NOMO-1 treated with dmso at 0.1 percent for 144 hours (cell line): Measurements from ENCODE around the gene RPP25L.

Source experiments
- DNase-seq: peaks from one replicate; lab custom pipeline; 2025; ENCODE audit not compliant: unreplicated experiment; lab: John Stamatoyannopoulos, UW

The RPP25L gene

GRCh38 chr9:34588671-34589635 lies 22.9 kb downstream of the RPP25L start:
- DNase-seq: no peak

DNA sequence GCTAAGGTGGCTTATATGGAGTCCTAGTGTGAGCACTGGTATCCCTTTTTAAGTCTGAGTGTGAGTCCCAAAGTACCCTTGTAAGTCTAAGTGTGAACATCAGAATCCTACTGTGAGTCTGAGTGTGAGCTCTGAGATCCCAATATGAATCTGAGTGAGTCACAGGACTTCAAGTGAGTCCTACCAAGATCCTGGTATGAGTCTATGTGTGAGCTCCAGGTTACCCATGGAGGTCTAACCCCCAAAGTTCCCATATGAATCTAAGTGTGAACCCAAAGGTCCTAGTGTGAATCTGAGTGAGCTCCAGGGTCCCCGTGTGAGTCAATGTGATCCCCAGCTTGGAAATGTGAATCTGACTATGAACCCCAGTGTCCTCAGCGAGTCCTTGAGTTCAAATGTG lies 24.6 kb downstream of the RPP25L start:
- no peak for DNase-seq

GRCh38 chr9:34585946-34586669 lies 25.8 kb downstream of the RPP25L start:
- no peak for DNase-seq

DNA sequence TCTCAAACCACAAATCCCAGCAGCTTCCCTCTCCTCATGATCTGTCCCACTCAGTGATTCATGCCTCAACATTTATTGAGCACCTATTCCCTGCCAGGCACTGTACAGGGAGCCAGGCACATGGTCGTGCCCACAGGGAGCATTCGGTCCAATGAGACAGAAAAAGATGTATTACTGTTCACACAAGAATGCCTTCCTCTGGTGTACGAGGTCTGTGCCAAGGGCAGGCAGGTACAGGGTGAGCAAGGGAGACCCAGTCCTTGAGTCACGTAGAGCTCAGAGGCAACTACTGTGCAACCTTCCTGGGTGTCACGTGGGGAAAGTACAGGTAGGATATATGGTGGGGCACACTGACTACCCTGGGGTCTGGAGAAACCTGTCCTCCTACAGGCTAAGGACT lies 26.9 kb downstream of the RPP25L start:
- no peak for DNase-seq

DNA sequence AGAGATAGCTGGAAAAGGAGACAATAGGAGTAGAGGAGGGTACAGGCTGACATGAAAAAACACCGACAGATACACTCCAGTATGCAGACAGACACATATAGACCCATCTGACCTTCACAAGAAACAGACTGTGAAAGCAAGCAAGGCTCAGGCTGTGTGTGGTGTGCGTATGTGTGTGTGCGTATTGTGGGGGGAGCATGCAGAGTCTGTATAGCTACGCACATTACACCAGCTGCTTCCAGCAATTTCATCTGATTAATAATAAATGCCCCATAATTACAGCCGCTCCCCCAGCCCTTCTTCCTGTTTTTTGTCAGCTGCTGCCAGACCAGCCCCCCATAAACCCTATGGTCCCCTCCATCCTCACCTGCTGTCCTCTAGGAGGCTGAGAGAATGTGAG lies 29.1 kb downstream of the RPP25L start:
- no peak for DNase-seq

DNA sequence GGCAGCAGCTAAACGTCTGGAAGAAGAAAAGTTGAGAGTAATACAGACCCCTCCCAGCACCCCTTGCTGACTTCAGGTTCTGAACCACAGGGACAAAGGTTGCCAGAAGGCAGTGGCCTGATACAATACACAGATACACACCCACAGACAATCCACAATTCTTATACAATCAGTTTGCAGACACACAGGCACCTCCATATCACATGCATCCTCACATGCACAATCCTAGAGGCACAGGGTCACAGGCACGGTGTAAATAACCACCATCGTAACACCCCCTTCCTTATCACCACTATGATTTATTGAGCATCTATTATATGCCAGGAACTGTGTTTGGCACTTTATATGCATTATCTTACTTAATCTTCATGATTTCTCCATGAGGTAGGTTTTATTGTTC lies 30.6 kb downstream of the RPP25L start:
- DNase-seq: no peak

GRCh38 chr9:34580358-34580757 lies 31.5 kb downstream of the RPP25L start:
- DNase-seq: no peak

GRCh38 chr9:34579808-34580163 lies 32.1 kb downstream of the RPP25L start:
- DNase-seq: no peak

GRCh38 chr9:34579104-34579807 lies 32.6 kb downstream of the RPP25L start:
- DNase-seq: no peak

- no peak for DNase-seq
Observed at GRCh38 chr9:34578241-34579103, 33.4 kb downstream of the RPP25L start.

GRCh38 chr9:34577400-34578240 lies 34.3 kb downstream of the RPP25L start:
- DNase-seq: no peak

GRCh38 chr9:34576597-34577399 lies 35.1 kb downstream of the RPP25L start:
- DNase-seq: no peak

DNA sequence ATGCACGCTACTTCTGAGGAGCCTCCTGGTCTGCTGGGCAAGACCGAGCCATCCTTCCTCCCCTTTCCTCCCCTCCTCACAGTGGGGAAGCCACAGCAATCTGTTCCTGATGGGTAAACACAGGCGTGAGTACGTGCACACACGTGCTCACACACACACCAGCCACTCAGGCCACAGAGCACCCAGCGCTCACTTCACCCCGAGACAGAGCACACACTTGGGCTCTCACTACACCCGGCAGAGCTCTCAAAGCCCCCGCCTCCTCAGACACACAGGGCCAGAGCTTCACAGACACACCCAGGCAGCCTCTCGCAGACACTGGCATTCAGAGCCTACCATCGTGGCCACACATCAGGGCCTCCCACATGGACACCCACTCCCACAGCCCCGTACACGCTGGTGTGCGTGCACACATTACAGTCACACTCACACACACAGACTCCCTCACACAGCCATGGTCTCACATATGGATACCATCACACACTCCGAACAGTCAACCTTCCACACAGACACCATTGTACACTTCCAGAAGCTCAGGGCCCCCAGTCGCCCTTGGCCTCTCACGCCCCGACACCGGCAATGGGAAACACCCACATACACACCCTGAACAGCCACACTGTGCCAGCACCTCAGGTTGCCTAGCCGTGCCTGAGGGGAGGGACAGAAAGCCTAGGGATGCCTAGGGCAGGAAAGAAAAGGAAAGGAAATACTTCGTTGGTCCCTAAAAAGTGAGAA lies 35.9 kb downstream of the RPP25L start:
- DNase-seq: no peak

DNA sequence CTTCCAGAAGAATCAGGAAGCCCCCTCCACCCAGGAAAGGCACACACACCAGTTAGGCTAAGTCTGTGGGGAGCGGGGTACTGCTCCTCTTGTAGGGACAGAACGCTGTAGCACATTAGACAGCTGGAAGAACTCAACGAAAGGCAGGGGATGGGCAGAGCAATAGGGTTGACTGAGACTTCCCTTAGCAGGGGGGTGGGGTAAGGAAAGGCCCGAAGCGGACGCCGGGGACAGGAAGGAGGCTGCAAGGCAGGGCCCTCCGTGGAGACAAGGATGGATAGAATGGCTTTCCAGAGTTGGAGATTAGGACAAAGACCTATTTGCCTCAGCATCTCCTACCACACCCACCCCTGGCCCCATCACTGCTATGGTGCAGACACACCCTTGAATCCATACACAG lies 36.7 kb downstream of the RPP25L start:
- no peak for DNase-seq

DNA sequence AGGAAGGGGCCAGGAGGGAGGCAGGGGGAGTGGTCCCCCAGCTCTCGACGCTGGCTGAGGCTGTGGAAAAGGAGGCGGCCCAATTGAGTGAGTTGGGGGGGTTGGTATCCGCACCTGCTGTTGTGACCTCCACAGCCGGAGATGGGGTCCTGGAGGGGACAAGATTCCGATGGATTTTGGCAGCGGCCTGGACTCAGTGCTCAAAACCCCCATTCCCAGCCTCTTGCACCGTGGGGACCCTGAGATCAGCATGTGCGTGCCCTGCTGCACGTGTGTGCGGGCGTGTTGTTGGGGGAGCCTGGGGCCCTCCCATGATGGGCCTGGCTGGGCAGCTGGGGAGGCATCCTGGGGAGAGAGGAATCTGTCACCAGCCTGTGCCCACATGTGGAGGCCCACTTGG lies 37.3 kb downstream of the RPP25L start:
- no peak for DNase-seq

DNA sequence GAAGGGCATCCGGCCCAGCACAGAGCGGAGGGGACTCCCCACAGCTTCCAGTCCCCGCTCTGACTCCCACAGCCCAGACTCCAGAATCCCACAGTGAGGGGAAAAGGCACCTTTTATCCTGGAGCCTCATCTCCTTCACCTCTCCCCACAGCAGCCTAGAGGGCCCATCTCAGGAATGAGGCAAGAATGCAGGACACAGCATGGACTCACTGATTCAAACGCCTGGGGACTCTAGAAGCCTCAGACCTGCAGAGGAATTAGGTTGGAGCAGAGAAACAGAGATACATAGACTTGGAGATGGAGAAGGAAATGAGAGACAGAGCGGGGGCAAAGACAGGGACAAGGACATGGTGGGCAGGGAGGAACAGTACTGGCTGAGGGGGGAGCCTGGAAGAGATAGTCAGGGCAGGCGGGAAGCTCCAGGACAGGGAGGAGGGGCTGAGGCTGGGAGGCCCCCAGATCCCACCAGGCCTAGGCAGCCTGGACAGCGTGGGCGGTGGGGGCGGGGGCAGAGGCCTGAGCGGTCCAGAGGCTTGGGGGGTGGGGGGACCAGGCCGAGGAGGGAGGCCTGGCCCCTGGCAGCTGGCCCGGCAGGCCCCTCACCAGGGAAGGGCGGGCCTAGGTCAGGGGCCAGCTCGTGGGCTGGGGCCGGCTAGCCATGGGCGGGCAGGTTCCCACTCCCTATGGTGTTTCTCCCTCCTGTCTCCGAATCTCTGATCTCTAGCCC lies 38.1 kb downstream of the RPP25L start:
- no peak for DNase-seq

DNA sequence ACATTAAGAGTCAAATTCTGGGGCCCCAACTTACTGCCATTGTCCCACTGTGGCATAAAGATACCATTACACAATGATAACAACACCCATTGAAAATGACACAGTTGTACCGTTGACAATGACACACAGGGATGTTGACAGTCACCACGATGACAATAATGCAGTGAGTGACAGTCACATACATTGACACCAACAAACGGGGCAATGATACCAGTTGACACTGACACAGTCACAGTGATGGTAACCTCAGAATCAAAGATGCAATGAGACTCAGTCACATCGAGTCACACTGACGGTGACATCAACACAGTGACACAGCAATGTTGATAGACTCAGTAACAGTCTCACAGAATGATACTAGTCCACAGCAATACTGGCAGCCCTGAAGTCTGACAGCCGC lies 39.3 kb downstream of the RPP25L start:
- no peak for DNase-seq

- no peak for DNase-seq
Observed at GRCh38 chr9:34572092-34572491, 39.8 kb downstream of the RPP25L start.
